ENCODE data around the gene THRB. TPM values are rescaled to one million over a fixed set of nuclear protein-coding genes. Genes with fewer than 3 reads are reported as not detected.

The THRB gene
- total and polyA plus RNA-seq, 2 donors (not counting 3 experiments of a cell fraction or from before 2014, with no cell fraction given): 0.06 TPM; not detected in 1

DNA sequence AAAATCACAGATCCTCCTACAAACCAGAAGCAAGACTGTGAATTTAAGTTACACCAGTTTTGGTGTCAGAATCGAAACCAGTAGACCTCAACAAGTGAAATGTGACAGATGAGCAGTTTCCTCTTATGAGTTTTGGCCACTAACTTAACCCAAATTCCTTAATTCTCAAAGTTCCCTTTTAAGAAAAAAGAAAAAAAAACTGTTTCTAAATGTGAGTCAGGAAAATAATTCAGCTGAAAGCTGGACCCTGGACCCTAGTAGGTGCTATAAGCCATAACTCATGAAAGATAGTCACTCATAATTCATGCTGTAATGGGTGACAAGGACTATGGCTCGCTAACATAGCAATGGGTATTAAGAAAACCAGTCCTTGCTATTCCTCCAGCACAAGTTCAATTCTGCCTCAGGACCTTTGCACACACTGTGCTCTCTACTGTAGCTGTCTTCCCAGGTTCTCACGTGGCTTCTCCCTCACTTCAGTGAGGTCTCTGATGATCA is 9.0 kb upstream of the THRB start:
- no peak for DNase-seq (ENCODE audit: low read depth, low spot score)
- H3K9me1 ChIP-seq (replicated peaks; ENCODE audit: control insufficient read depth, extremely low read depth, insufficient read depth, low read length): no peaks in the 10 kb centered on the region
- H4K20me1 ChIP-seq (replicated peaks; ENCODE audit: control insufficient read depth, extremely low read depth, insufficient read depth, low read length): no peaks in the 10 kb centered on the region
- no peak overlapping the region for H3K4me3 ChIP-seq (replicated peaks in 1 of 3; ENCODE audit: insufficient read depth in 1 of 3, low read depth in 1 of 3, low read length in 3 of 3)
- H2AFZ ChIP-seq (ENCODE audit: low read depth, low read length): no peak overlapping the region
- H3K9me3 ChIP-seq (replicated peaks; ENCODE audit: control insufficient read depth, insufficient read depth, low read length): no peaks in the 10 kb centered on the region
- dilution Hi-C loops (cut with MboI; ENCODE audit: extremely low pct_ligation_motif_present, low sequenced_read_pairs): no loop called here
- no TSS peak for BruUV-seq (replicated peaks)
- POLR2A ChIA-PET: no interaction called here
- TF ChIP-seq EZH2 (IDR thresholded peaks at IDR 0.05; ENCODE audit: borderline replicate concordance, low read depth, low read length, severe bottlenecking): no peak
- TF ChIP-seq POLR2AphosphoS5 (IDR thresholded peaks at IDR 0.05; ENCODE audit: insufficient read depth, low read depth, low read length): no peak
- TF ChIP-seq, protein P1, sequence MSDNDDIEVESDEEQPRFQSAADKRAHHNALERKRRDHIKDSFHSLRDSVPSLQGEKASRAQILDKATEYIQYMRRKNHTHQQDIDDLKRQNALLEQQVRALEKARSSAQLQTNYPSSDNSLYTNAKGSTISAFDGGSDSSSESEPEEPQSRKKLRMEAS (IDR thresholded peaks at IDR 0.05; ENCODE audit: insufficient read depth, insufficient read length): no peak
- TF ChIP-seq, protein P2, sequence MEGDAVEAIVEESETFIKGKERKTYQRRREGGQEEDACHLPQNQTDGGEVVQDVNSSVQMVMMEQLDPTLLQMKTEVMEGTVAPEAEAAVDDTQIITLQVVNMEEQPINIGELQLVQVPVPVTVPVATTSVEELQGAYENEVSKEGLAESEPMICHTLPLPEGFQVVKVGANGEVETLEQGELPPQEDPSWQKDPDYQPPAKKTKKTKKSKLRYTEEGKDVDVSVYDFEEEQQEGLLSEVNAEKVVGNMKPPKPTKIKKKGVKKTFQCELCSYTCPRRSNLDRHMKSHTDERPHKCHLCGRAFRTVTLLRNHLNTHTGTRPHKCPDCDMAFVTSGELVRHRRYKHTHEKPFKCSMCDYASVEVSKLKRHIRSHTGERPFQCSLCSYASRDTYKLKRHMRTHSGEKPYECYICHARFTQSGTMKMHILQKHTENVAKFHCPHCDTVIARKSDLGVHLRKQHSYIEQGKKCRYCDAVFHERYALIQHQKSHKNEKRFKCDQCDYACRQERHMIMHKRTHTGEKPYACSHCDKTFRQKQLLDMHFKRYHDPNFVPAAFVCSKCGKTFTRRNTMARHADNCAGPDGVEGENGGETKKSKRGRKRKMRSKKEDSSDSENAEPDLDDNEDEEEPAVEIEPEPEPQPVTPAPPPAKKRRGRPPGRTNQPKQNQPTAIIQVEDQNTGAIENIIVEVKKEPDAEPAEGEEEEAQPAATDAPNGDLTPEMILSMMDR (IDR thresholded peaks at IDR 0.05; ENCODE audit: extremely low read depth in 1 of 2, insufficient read depth in 1 of 2, low read depth in 1 of 2, low read length in 2 of 2): no peak
- no peak for TF ChIP-seq JUN (IDR thresholded peaks at IDR 0.05; ENCODE audit: borderline replicate concordance, insufficient read depth, insufficient read length, low read depth)
- TF ChIP-seq FOS (IDR thresholded peaks at IDR 0.05; ENCODE audit: borderline replicate concordance, insufficient read depth, low read length): no peak
- TF ChIP-seq GATA2 (IDR thresholded peaks at IDR 0.05; ENCODE audit: insufficient read depth, insufficient read length, low read depth, low read length): no peak
- no peak for TF ChIP-seq MYC (IDR thresholded peaks at IDR 0.05; ENCODE audit: low read depth, low read length)
- TF ChIP-seq POLR2A (IDR thresholded peaks at IDR 0.05; ENCODE audit: low read depth, low read length): no peak
- H3K27me3 ChIP-seq (ENCODE audit: control insufficient read depth in 2 of 2, insufficient read depth in 2 of 2, low read length in 2 of 2): no peaks in the 10 kb centered on the region
- H3K79me2 ChIP-seq (ENCODE audit: control insufficient read depth, insufficient read depth, low read length): no peaks in the 10 kb centered on the region
- CTCF ChIA-PET: interaction anchor here (0.7 to 1.6 kb wide), 2 partner anchors 20 to 23 kb away, joined by 3 to 4 read pairs; no protein-coding TSS in a partner anchor
- no peaks in the 10 kb centered on the region for H3K4me1 ChIP-seq (ENCODE audit: control insufficient read depth, extremely low read depth, insufficient read depth, low read length)
- intact Hi-C loops (cut with micrococcal nuclease): no loop called here
- no peak overlapping the region for H3K9ac ChIP-seq (replicated peaks; ENCODE audit: extremely low read depth, insufficient read depth, low read length)
- no peak for FAIRE-seq
- no peak overlapping the region for H3K4me2 ChIP-seq (ENCODE audit: insufficient read depth, low read length)
- no peak overlapping the region for H3K27ac ChIP-seq (ENCODE audit: insufficient read depth, low read depth, low read length)
- H3K36me3 ChIP-seq (ENCODE audit: control insufficient read depth in 2 of 2, extremely low read depth in 1 of 2, insufficient read depth in 2 of 2, low read length in 2 of 2): no peaks in the 10 kb centered on the region

Measured in endothelial cell of umbilical vein (primary cell).